ENCODE measurements around the gene RNF146.

GRCh38 chr6:127247114-127248096 lies 19.3 kb upstream of the RNF146 start:
- no peak for TF ChIP-seq CTCF (conservative IDR thresholded peaks at IDR 0.05; ENCODE audit: low read depth in 2 of 2)
- no peak for TF ChIP-seq EZH2 (IDR thresholded peaks at IDR 0.05; ENCODE audit: low read depth, unreplicated experiment)
- no peak for TF ChIP-seq EZH2phosphoT487 (IDR thresholded peaks at IDR 0.05; ENCODE audit: unreplicated experiment)
- TF ChIP-seq CREB1 (CRISPR knock-in tag; IDR thresholded peaks at IDR 0.05; ENCODE audit: low read depth) = no peak
- no peak for TF ChIP-seq POLR2AphosphoS5 (IDR thresholded peaks at IDR 0.05; ENCODE audit: low read depth)
